PFSK-1 (cell line): ENCODE data around the gene GMDS.

Source experiments
- FOXP2 ChIP-seq: optimal IDR thresholded peaks from 2 replicates; pipeline ENCODE3; 2011; ENCODE audit warnings: borderline replicate concordance, control low read depth, inconsistent platforms; ENCODE audit not compliant: insufficient read depth; ENCODE audit errors: extremely low read length, extremely low read depth
- POLR2AphosphoS5 ChIP-seq: IDR thresholded peaks from 2 replicates; pipeline ENCODE4 v1.6.1; 2012; ENCODE audit warnings: low read depth, mild to moderate bottlenecking, control low read depth, low read length, moderate library complexity
- SIN3A ChIP-seq: IDR thresholded peaks from 2 replicates; pipeline ENCODE4 v1.6.1; 2012; ENCODE audit warnings: mild to moderate bottlenecking, low read length, moderate library complexity, borderline replicate concordance; ENCODE audit not compliant: insufficient read depth
- TAF1 ChIP-seq: IDR thresholded peaks from 2 replicates; pipeline ENCODE4 v1.6.1; 2012; ENCODE audit warnings: low read length, control low read depth, borderline replicate concordance; ENCODE audit not compliant: insufficient read depth
- TF ChIP-seq, protein P1 (sequence below), 2 experiments: IDR thresholded peaks; 2 replicates each; pipeline versions ENCODE4 v1.6.1 to v1.8.0; 2011 to 2012; ENCODE audit warnings: low read depth in 2 of 2, low read length in 2 of 2, control low read depth in 1 of 2, inconsistent platforms in 1 of 2, mild to moderate bottlenecking in 1 of 2, moderate library complexity in 1 of 2; ENCODE audit not compliant: insufficient read depth in 1 of 2

GMDS gene

DNA sequence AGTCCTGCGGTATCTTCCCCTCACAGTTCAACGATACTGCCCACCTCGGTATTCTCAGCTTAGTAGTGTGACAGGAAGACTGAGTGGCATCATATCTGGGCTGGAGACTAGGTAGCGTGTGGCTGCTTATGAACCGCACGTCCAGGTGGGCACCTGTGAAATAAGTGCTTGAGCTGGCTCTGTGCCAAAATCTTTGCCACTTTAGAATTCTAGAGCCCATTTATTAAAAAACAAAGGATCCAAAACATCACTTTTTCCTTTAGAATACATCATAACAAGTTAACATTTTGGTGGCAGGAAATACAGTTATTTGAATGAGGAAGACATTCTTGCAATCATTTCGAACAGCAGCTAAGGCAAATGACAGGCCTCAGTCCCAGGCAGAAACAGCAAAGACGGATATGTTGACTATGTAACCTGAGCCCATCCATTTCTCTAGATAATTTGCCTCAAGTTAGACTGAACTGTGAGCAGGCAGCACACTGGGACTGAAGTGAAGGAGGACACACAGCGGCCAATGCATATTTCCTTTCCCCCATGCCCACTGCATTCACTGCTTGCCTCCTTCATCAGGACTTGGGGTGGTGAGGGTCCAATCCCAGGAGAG lies 136.6 kb downstream of the GMDS start:
- TF ChIP-seq TAF1 (no peak), SIN3A (no peak)

DNA sequence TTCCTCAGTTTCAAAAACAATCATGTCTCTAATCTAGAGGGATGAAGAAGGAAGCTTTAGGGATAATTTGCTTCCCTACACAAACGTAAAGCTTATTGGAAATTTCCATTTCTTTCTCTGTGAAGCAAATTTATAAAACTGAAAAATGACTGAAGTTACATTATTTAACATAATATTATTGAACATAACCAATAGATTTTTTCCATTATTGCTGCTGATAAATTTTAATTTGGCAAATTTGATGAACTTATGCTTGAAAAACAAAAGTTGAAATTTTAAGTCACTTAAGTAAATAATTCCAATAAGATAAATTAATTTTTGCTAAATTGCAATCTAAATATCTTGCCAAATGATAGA lies 140.9 kb downstream of the GMDS start:
- TF ChIP-seq FOXP2, result no peak
- TF ChIP-seq POLR2AphosphoS5, result no peak
- no peak for TF ChIP-seq SIN3A
- TF ChIP-seq TAF1, result no peak
- TF ChIP-seq, protein P1, sequence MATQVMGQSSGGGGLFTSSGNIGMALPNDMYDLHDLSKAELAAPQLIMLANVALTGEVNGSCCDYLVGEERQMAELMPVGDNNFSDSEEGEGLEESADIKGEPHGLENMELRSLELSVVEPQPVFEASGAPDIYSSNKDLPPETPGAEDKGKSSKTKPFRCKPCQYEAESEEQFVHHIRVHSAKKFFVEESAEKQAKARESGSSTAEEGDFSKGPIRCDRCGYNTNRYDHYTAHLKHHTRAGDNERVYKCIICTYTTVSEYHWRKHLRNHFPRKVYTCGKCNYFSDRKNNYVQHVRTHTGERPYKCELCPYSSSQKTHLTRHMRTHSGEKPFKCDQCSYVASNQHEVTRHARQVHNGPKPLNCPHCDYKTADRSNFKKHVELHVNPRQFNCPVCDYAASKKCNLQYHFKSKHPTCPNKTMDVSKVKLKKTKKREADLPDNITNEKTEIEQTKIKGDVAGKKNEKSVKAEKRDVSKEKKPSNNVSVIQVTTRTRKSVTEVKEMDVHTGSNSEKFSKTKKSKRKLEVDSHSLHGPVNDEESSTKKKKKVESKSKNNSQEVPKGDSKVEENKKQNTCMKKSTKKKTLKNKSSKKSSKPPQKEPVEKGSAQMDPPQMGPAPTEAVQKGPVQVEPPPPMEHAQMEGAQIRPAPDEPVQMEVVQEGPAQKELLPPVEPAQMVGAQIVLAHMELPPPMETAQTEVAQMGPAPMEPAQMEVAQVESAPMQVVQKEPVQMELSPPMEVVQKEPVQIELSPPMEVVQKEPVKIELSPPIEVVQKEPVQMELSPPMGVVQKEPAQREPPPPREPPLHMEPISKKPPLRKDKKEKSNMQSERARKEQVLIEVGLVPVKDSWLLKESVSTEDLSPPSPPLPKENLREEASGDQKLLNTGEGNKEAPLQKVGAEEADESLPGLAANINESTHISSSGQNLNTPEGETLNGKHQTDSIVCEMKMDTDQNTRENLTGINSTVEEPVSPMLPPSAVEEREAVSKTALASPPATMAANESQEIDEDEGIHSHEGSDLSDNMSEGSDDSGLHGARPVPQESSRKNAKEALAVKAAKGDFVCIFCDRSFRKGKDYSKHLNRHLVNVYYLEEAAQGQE (IDR thresholded peaks at IDR 0.05; ENCODE audit: insufficient read depth in 1 of 2, low read depth in 2 of 2, low read length in 2 of 2), result no peak

GRCh38 chr6:2103765-2104523 lies 141.5 kb downstream of the GMDS start:
- no peak for TF ChIP-seq POLR2AphosphoS5
- TF ChIP-seq, protein P1 (IDR thresholded peaks at IDR 0.05; ENCODE audit: insufficient read depth in 1 of 2, low read depth in 2 of 2, low read length in 2 of 2), result 0 out of 4 replicates have a peak, but pooled peaks of 1 of the 2 experiments have one; percentile 17
- TF ChIP-seq FOXP2, result no peak
- no peak for TF ChIP-seq SIN3A
- TF ChIP-seq TAF1, result no peak

- TF ChIP-seq FOXP2 (no peak), TAF1 (no peak), SIN3A (no peak), POLR2AphosphoS5 (no peak)
- TF ChIP-seq, protein P1 (IDR thresholded peaks at IDR 0.05; ENCODE audit: insufficient read depth in 1 of 2, low read depth in 2 of 2, low read length in 2 of 2), result no peak
Measured at GRCh38 chr6:2102966-2103365, 142.4 kb downstream of the GMDS start.

DNA sequence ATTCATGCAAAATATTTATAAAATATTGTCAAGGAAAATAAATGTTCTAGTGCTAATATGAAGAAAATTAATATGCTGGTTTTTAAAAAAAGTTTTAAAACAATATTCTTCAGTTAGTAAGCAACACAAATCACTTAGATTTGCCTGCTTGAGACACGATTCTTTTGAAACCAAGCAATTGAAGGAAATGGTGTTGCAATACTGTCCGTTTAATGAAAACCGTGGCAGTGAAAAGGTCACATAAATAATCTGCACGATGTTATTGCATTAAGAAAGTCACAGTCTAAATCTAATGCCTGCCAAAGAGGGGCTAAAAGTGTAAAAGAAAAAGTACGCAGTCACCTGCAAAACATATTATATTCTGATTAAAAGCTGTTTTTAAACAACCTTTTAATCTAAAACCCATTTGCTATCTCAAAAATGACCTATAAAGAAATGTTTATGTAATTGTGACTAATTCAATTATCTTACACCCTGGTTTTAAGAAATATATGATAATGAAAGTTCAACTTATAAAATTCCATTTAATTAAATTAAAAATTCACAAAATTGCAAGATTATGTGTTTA lies 143.0 kb downstream of the GMDS start:
- TF ChIP-seq FOXP2 (no peak), POLR2AphosphoS5 (no peak), SIN3A (no peak), TAF1 (no peak)
- TF ChIP-seq, protein P1 (IDR thresholded peaks at IDR 0.05; ENCODE audit: insufficient read depth in 1 of 2, low read depth in 2 of 2, low read length in 2 of 2), result no peak
